HG03066 (cell line): ENCODE data around the gene ABCC1.
"Not testable (repeated sequence)": the region's sequence is repeated elsewhere in the genome, so short reads cannot be mapped to it uniquely, and the experiment has no call there.

Experiments
- ATAC-seq: cut with Tn5 transposase; IDR thresholded peaks from one replicate; pipeline ENCODE4 v1.9.1; 2021; ENCODE audit warnings: low read depth; ENCODE audit not compliant: unreplicated experiment

The ABCC1 gene

DNA sequence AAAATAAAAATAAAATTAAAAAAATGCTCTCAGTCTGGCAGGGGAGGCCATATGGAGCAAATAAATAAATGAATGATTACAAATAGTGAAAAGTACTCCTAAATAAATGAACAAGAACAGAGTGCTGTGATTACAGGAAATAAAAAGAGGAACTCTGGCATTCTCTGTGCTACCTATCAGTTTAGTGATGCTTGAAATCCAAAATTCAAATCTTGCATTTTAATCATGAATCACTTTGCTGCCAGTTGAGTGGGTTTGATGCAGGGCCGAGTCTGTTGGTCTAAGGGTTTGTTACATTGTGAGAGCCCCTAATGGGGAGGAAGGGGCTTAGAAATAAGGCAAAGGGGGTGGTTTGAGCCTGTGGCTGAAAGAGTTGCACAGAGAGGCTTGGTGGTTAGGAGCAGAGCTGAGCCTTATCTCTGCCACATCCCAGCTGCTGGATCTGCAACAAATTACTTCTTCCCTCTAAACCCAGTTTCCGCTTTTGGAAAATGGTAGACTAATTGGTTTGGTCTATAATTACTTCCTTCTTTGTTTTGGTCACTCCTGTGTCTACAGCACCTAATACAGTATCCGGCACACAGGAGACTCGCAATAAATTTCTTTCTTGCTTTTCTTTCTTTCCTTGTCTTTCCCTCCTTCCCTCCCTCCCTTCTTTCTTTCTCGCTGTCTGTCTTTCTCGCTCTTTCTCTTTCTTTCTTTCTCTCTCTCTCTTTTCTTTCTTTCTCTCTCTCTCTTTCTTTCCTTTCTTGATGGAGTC, 6.3 kb upstream of the ABCC1 start:
- no peak for ATAC-seq

DNA sequence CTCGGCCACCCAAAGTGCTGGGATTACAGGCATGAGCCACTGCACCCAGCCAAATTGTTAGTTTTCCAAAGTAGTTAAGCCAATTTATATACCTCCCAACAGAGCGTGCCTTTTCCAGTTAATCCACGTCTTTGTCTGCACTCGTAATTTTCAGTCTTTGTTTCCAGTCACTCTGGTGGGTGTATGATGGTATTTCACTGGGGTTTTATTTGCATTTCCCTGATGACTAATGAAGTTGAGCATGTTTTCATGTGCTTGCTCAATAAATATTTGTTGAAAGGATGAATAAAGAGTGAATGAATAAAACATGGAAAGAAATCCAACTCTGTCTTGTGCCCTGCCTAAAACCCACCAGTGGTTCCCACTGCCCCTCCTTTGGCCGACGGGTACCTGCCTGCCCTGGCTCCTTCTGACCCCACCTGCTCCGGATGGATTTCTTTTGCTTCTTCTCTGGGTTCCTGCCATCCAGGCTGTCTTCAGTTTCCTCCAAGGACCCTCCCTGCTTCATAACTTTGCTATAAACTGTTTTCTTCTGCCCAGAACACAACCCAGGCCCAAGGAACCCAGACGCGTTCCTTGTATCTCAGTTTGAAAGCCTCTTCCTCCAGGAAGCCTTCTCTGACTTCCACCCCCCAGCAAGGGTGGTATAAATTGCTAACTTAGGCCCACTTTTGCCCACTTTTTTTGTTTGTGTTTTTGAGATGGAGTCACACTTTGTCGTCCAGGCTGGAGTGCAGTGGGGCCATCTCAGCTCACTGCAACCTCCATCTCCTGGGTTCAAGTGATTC, 3.0 kb upstream of the ABCC1 start:
- no peak for ATAC-seq

DNA sequence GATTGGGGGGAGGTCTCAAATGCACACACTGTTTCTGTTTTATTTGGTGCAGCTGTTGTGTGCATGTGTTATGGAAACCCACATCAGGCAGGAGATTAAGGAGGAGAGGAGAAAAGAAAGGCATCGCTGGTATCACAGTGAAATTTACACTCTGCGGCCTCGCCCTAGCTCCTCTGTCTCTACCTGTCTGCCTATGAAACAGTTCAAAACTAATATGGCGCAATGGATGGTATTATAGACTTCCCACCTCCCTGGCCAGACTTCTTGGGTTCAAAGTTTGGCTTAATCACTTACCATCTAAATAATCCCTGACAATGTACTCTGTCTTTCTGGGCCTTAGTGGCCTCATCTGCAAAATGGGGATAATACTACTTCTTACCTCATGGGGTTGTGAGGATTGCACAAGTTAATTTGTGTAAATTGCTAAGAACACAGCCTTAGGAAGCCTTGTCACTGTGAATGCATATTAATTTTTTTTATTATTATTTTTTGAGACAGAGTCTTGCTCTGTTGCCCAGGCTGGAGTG, 1.4 kb upstream of the ABCC1 start:
- ATAC-seq, result no peak

DNA sequence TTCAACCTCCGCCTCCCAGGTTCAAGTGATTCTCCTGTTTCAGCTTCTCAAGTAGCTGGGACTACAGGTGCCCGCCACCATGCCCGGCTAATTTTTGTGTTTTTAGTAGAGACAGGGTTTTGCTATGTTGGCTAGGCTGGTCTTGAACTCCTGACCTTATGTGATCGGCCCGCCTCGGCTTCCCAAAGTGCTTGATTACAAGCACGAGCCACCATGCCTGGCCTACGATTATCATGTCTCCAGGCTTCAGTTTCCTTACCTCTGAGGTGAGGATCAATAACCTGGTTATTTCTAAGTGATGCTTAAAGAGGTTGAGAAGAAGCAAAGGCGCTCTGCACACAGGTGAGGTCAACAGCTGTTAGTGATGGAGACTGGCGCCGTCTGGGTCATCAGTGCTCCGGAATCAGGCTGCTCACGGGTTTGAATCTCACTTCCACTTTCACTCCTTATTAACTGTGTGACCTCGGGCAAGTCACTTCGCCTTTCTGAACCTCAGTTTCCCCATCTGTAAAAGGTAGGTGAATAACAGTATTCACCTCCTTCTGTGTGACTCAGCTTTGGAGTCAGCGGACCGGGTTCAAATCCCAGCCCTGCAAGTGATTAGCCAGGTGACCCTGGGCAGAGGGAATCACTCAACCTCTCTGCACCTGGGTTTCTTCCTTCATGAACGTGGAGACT, 745 bp upstream of the ABCC1 start:
- ATAC-seq, result no peak

DNA sequence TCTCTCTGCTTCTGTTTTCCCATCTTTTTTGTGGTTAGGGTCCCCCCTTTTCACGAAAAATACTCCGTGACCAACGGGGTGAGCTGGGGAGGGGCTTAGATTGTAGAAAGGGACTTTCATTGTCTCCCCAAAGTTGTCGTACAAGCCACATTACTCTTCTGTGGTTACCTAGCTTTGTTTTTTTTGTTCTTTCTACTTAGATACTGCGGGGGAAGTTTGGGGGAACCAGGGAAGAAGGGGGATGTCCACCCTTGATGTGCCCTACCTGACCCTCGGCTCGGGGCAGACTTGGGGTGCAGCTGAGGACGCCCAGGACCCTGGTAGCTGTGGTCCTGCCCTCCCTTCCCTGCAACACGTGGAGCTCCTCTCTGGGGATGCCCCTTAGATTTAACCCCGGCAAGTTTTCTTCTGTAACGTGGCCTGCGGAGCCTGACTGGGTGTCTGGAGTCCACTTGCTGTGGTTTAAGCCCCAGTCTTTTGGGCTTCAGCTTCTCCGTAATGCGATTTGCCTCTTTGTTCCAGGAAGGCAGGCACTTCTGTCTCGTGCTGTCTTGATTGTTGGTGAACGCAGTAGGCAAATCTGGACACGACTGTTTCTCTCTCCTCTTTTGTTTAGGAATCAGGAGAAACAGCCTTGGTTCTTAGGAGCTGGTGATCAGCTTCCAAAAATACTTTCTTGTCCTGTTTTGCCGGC, 892 bp downstream of the ABCC1 start:
- ATAC-seq, result no peak

DNA sequence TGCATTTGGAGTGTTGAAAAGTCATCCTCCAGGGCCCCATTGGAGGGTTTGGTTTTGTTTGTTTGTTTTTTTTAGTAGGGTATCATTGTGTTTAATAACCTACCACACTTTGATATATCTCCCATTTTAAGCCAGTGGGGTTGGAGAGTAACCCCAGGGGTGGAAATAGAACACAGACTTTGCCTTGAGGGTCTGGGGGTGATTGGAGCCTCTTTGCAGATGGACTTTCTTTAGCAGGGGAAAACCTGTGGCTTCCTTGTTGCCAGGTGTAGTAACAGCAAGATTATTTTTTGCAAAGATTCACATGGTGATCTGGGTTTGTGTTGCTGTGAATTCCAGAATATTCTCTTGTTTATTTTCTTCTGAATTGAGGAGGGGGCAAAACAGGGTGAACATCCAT, 1.5 kb downstream of the ABCC1 start:
- no peak for ATAC-seq

DNA sequence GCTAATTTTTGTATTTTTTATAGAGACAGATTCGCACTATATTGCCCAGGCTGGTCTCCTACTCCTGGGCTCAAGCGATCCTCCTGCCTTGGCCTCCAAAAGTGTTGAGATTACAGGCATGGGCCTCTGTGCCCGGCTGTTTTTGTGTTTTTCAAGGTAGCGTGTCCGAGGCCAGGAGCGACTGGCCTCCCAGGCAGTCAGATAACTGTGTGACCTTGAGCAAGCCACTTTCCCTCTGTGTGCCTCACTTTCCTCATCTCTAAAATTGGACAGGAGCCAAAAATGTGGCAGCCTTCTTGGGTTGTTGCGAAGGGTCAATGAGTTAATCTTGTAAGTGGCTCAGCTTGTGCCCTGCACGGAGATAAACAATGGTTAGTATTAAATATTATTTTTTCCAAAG, 2.4 kb downstream of the ABCC1 start:
- ATAC-seq, result no peak

DNA sequence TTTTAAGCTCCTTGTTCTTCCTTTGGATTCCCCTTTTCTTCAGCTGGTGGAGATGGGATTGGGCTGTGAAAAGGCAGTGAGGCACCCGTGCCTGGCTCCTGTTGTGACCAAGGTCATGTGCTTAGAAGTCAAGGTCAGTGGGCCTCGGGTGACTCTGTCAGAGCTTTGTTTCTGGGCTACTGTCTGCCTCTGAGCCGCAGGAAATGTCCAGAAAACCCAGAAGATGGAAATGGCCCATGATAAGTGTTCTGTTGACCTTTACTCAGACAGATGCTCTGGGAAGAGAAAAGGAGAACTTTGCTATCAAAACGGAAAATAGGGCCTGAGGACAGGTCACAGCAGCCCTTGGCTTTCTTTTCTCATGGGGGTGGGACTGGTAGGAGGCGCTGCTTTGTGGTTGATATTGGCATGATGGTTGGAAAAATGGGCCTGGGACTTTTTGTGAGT, 2.9 kb downstream of the ABCC1 start:
- ATAC-seq, result no peak

DNA sequence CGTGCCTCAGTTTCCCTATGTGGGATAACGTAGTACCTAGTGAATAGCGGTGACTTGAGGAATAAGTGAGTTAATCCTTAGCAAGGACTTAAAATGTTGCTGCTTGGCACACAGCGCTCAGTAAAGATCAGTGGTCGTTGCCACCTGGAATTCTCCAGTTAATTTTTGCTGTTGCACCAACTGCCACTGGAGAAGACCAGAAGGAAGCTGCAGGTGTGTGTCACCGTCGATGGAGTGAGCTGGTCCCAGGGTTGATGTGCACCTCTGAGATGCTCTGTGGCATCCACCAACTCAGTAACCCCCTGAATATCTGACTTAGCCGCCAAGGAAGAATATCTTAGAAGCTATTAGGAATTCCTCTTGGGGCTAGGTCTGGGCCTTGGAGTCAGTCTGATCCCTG, 4.1 kb downstream of the ABCC1 start:
- ATAC-seq, result no peak

DNA sequence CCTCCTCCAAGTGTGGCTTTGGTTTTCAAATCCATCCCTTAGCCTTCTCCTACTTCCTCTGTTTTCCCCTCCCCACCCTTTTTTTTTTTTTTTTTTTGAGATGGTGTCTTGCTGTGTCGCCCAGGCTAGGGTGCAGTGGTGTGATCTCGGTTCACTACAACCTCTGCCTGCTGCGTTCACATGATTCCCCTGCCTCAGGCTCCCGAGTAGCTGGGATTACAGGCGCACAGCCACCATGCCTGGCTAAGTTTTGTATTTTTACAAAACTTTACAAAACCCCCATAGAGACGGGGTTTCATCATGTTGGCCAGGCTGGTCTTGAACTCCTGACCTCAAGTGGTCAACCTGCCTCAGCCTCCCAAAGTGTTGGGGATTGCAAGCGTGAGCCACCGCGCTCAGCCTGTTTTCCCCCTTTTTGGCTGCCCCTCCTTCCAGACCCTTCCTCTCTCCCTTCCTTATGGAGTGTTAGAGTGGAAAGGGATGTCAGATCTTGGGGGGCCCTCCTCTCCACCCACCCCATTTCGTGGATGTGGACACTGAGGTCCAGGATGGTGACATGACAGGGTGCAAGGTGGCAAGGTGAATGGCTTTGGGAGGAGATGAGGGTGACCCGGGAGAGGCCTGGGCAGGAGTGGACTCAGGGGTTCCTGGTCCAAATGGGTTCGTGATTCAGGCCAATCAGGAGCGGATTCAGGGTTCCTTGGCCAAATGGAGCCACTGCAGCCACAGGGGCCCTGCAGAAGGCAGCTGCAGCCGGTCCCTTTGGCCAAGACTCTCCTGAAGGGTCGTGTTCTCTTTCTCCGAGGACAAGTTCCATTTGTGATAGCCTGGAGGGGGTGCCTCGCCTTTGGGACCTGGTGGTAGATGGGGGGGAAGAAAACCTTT, 4.8 kb downstream of the ABCC1 start:
- ATAC-seq, result no peak

DNA sequence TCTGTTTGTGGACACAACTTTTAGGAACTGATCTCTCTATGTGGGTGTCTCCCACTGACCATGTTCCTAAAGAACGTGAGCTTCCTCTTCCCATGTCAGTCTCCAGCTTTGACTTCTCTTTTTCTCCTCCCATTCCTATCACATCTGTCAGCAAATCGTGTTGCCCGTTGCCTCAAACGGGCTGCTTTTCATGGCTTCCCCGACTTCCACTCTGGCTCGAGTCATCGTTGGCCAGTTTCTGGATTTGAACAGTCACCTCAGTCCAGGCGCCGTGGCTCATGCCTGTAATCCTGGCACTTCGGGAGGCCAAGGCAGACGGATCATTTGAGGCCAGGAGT, 5.4 kb downstream of the ABCC1 start:
- ATAC-seq, result no peak

DNA sequence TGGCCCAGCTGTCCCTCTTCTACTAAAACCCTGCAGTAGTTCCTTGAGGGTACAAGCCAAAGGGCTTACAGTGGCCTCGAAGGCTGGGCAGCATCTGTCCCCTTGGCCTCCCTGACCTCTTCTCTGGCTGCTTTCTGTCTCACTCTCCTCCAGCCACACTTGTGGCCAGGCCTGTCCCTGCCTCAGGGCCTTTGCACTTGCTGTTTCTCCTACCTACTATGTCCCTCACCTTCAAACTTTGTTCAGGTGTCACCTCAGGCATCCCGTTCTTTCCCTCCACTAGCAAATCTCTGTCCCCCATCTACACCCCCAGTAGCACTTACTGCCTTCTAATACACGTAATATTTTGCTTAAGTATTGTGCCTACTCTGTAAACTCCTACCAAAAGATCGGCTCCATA, 6.0 kb downstream of the ABCC1 start:
- no peak for ATAC-seq

DNA sequence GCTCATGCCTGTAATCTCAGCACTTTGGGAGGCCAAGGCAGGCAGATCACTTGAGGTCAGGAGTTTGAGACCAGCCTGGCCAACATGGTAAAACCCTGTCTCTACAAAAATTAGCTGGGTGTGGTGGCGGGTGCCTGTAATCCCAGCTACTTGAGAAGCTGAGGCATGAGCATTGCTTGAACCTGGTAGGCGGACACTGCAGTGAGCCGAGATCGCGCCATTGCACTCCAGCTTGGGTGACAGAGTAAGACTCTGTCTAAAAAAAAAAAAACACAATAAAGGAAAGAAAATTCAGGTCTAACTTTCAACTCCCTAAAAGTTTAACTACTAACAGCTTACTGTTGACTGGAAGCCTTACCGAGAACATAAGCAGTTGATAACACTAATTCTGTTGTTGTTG, 6.7 kb downstream of the ABCC1 start:
- not testable (repeated sequence) for ATAC-seq

DNA sequence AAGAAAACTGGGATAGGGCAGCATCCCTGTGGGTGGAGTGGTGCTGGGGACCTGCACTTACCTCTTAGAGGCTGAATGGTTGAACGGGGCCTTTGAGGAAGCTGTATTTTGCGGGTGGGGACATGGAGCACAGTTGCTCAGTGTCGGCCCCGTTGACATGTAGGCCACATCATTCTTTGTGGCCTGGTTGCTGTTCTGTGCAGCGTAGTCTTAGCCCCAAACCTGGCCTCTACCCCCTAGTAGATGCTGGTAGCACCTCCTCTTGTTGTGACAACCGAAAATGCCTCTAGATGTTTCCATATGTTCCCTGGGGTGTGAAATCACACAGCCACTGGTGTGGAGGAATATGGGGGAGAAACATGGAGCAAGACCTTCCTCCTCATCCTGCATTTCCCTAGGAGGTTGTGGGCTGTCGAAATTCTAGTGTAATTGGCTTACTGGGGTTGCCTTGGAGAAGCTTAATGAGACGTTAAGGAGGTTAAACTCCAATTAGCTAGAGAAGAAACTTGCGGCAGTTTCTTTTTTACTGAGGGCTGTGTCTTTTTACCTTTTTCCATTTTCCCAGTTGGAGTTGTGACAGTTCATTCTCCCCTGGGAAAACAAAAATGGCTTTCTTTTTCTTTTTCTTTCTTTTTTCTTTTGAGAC, 9.4 kb downstream of the ABCC1 start:
- ATAC-seq, result no peak

DNA sequence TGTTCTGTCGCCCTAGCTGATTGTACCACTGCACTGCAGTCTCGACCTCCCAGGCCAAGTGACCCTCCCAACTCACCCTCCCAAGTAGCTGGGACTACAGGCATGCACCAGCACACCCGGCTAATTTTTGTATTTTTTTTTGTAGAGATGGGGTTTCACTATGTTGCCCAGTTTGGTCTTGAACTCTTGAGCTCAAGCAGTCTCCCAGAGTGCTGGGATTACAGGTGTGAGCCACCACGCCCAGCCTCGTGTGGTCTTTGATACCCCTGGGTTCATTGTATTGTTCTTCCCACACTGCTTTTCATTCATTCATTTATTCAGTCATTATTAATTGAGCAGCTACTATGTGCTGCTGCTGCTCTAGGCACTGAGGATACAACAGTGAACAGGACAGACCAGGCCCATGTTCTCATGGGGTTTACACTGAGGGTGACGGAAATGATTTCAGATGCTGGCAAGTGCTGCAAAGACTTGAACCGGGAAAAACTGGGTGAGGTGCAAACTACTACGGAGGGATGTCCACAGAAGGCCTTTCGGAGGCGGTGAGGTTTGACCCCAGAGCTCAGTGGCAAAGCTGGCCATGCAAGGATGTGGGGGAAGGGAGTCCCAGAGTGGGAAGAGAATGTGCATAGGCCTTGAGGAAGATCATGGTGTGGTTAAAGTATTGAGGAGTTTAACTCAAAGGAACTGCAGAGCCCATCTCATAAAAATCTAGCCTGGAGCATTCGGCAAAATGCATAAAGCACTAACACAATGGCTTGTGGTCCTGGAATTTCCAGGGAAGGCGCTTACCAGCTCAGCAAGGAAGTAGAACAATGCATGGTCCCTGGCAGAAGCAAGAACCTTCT, 10.9 kb downstream of the ABCC1 start:
- ATAC-seq, result no peak

DNA sequence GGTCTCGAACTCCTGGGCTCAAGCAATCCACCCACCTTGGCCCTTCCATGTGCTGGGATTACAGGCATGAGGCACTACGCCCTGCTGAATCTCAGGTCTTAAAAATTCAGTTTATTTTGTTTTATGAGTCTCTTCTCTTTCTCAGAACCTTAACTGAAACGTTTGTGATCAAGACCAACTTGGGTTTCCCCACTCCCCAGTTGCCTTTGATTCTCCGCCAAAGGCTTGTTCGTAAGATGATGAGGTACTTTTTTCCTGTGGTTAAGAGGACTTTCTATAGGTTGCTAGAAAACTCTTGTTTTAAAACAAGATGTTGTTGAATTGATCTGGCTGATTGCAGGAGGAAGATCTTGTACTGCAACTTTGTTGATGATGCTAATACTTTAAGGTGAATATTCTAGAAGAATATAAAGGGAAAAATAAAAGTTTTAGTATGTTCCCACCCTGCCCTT, 11.7 kb downstream of the ABCC1 start:
- ATAC-seq, result no peak

DNA sequence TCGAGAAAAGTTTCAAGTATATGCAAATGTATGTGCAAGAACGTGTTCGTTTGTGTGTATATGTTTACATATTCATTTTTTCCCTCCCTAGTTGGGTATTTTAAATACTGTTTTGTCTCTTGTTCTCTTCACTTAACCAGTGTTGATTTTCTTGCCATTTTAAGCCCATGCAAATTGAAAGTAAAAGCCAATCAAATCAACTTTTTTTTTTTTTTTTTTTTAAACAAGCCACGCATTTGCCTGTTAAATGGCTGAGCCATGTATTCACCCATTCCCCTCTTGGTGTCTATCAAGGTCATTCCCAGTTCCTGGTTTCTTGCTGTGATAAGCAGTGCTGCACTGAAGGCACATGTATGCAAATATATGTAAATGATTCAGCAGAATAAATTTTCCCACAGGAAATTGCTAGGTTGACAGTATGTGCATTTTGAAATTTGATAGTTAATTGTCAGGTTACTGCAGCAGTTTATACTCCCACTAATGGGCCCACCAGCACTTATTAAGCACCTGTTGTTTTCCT, 12.2 kb downstream of the ABCC1 start:
- no peak for ATAC-seq

DNA sequence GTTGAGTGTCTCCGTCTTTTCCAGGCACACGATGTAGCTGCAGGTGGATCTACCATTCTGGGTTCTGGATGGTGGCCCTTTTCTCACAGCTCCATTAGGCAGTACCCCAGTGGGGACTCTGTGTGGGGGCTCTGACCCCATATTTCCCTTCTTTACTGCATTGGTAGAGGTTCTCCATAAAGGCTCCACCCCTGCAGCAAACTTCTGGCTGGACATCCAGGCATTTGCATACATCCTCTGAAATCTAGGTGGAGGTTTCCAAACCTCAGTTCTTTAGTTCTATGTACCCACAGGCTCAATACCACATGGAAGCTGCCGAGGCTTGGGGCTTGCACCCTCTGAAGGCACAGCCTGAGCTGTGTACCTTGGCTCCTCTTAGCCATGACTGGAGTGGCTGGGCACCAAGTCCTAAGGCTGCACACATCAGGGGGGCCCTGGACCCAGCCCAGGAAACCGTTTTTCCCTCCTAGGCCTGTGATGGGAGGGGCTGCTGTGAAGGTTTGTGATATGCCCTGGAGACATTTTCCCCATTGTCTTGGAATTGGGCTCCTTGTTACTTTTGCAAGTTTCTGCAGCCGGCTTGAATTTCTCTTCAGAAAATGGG, 14.0 kb downstream of the ABCC1 start:
- ATAC-seq, result no peak
